ENCODE data around the gene GNAL.

GNAL gene

GRCh38 chr18:11808001-11808855 is 119.2 kb downstream of the GNAL start:
- no peak for DNase-seq (ENCODE audit: low read depth)

- DNase-seq (ENCODE audit: low read depth), result no peak
These were observed 120.8 kb downstream of the GNAL start for GRCh38 chr18:11809895-11810294.

GRCh38 chr18:11810379-11810778 is 121.3 kb downstream of the GNAL start:
- DNase-seq (ENCODE audit: low read depth), result no peak

- DNase-seq (ENCODE audit: low read depth), result no peak
These were observed 121.9 kb downstream of the GNAL start for GRCh38 chr18:11811009-11811408.

- DNase-seq (ENCODE audit: low read depth), result no peak
These were observed 128.2 kb downstream of the GNAL start for GRCh38 chr18:11817229-11817628.

- no peak for DNase-seq (ENCODE audit: low read depth)
These were observed 129.6 kb downstream of the GNAL start for GRCh38 chr18:11818486-11819203.

GRCh38 chr18:11819938-11820337 is 130.9 kb downstream of the GNAL start:
- DNase-seq (ENCODE audit: low read depth), result no peak

GRCh38 chr18:11820697-11821096 is 131.6 kb downstream of the GNAL start:
- no peak for DNase-seq (ENCODE audit: low read depth)

GRCh38 chr18:11821208-11821607 is 132.1 kb downstream of the GNAL start:
- no peak for DNase-seq (ENCODE audit: low read depth)

- no peak for DNase-seq (ENCODE audit: low read depth)
These were observed 132.7 kb downstream of the GNAL start for GRCh38 chr18:11821643-11822237.

- DNase-seq (ENCODE audit: low read depth), result no peak
These were observed 134.5 kb downstream of the GNAL start for GRCh38 chr18:11823545-11823944.

GRCh38 chr18:11826836-11827235 is 137.8 kb downstream of the GNAL start:
- no peak for DNase-seq (ENCODE audit: low read depth)

- DNase-seq (ENCODE audit: low read depth), result no peak
These were observed 139.8 kb downstream of the GNAL start for GRCh38 chr18:11828786-11829432.

- DNase-seq (ENCODE audit: low read depth), result no peak
These were observed 141.5 kb downstream of the GNAL start for GRCh38 chr18:11830585-11830984.

GRCh38 chr18:11831921-11832320 is 142.9 kb downstream of the GNAL start:
- DNase-seq (ENCODE audit: low read depth), result no peak

- DNase-seq (ENCODE audit: low read depth), result no peak
These were observed 145.7 kb downstream of the GNAL start for GRCh38 chr18:11834772-11835171.

- DNase-seq (ENCODE audit: low read depth), result no peak
These were observed 150.5 kb downstream of the GNAL start for GRCh38 chr18:11839556-11839955.

- no peak for DNase-seq (ENCODE audit: low read depth)
These were observed 151.4 kb downstream of the GNAL start for GRCh38 chr18:11840493-11840892.

- DNase-seq (ENCODE audit: low read depth), result no peak
These were observed 153.5 kb downstream of the GNAL start for GRCh38 chr18:11842562-11842961.

GRCh38 chr18:11844436-11844835 is 155.4 kb downstream of the GNAL start:
- DNase-seq (ENCODE audit: low read depth), result no peak

GRCh38 chr18:11845654-11846053 is 156.6 kb downstream of the GNAL start:
- DNase-seq (ENCODE audit: low read depth), result no peak

- DNase-seq (ENCODE audit: low read depth), result no peak
These were observed 158.7 kb downstream of the GNAL start for GRCh38 chr18:11847811-11848210.

GRCh38 chr18:11849279-11849678 is 160.2 kb downstream of the GNAL start:
- no peak for DNase-seq (ENCODE audit: low read depth)

All from stimulated activated CD8-positive, alpha-beta memory T cell treated with anti-CD3 and anti-CD28 coated beads, Interleukin-15, amount 100 ng/mL, for 1 hour (primary cell).